ENCODE measurements around the gene MYG1. TPM values are rescaled to one million over a fixed set of nuclear protein-coding genes. Genes with fewer than 3 reads are reported as not detected.

MYG1 gene
- total RNA-seq, 4 donors from 2014 or later, result 41.6 to 63.0 (median 46.2) TPM

DNA sequence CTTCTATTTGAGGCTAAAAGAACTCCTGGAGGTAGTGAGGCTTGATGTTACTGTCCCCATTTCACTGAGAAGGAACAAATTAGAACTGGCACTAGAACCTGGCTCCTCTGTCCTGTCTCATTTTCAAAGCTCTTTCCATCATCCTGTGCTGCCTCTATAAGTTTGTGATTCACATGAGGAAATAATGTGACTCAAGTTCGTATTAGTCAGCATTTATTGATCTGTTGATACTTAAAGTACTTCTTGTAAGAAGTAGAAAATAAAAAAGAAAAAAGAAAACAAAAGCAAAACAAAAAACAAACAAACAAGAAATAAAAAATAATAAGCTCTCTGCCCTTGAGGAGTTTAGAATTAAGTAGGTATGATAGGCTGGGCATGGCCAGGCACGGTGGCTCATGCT lies 33.7 kb upstream of the MYG1 start:
- H3K4me1 ChIP-seq, result peaks cover 6 to 20% (median 17%) of the 10 kb centered on the region in 4 donors
- TF ChIP-seq, protein P1, sequence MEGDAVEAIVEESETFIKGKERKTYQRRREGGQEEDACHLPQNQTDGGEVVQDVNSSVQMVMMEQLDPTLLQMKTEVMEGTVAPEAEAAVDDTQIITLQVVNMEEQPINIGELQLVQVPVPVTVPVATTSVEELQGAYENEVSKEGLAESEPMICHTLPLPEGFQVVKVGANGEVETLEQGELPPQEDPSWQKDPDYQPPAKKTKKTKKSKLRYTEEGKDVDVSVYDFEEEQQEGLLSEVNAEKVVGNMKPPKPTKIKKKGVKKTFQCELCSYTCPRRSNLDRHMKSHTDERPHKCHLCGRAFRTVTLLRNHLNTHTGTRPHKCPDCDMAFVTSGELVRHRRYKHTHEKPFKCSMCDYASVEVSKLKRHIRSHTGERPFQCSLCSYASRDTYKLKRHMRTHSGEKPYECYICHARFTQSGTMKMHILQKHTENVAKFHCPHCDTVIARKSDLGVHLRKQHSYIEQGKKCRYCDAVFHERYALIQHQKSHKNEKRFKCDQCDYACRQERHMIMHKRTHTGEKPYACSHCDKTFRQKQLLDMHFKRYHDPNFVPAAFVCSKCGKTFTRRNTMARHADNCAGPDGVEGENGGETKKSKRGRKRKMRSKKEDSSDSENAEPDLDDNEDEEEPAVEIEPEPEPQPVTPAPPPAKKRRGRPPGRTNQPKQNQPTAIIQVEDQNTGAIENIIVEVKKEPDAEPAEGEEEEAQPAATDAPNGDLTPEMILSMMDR (IDR thresholded peaks at IDR 0.05), result no peak
- no peak for TF ChIP-seq POLR2AphosphoS5 (IDR thresholded peaks at IDR 0.05)
- no peak for TF ChIP-seq POLR2A (IDR thresholded peaks at IDR 0.05; ENCODE audit: low read depth)
- no peak for TF ChIP-seq EP300 (IDR thresholded peaks at IDR 0.05)
- H3K9me3 ChIP-seq, result no peaks in the 10 kb centered on the region
- no peaks in the 10 kb centered on the region for H3K27me3 ChIP-seq
- no peak overlapping the region for H3K27ac ChIP-seq (replicated peaks in 1 of 4)
- intact Hi-C loops (cut with DNase I), result no loop called here
- WGBS, result 82% methylated on average over 2 of the region's 2 CpGs
- no peaks in the 10 kb centered on the region for H3K36me3 ChIP-seq
- no peak overlapping the region for H3K4me3 ChIP-seq
- no peak for DNase-seq (ENCODE audit: extremely low spot score)

DNA sequence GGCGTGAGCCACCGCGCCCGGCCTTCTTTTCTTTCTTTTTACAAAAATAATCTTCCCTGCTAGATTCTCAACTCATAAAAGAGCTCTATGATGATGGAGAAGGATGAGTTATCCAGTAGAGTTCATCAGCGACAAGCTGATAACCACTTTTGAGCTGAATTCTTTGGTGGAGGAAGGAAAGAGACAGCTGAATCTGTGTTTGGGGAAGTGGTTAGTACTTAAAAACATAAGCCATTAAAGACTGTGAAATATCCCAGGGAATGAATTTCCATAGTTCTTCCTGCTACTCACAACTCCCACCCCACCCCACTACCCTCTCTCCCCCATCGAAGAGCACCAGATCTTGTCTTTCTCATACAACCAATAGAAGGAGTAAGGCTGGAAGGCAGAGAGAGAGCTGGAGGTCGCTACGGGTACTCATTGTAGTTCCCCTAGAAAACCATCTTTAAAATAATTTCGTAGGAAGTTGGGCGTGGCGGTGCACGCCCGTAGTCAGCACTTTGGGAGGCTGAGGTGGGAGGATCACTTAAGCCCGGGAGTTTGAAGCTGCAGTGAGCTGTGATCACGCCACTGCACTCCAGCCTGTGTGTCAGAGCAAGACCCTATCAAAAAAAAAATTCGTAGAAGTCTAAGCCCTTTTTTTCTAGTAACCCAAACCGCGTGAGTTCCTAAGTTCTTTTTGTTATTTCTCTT lies 32.0 kb upstream of the MYG1 start:
- Histone ChIP-seq H3K36me3 (no peaks in the 10 kb centered on the region), H3K27ac (replicated peaks in 1 of 4) (peak overlapping the region; percentile 11 to 65 (median 50)), H3K4me3 (peak overlapping the region; percentile 58 to 71 (median 64)), H3K27me3 (no peaks in the 10 kb centered on the region), H3K9me3 (no peaks in the 10 kb centered on the region), H3K4me1 (peaks cover 6 to 20% (median 17%) of the 10 kb centered on the region in 4 donors)
- TF ChIP-seq POLR2AphosphoS5 (IDR thresholded peaks at IDR 0.05) (no peak), POLR2A (IDR thresholded peaks at IDR 0.05; ENCODE audit: low read depth) (no peak), EP300 (IDR thresholded peaks at IDR 0.05) (no peak)
- TF ChIP-seq, protein P1 (IDR thresholded peaks at IDR 0.05), result no peak
- no peak for DNase-seq (ENCODE audit: extremely low spot score)
- WGBS, result 56% methylated on average over 18 of the region's 18 CpGs
- intact Hi-C loops (cut with DNase I), result no loop called here

GRCh38 chr12:53267999-53268629 lies 31.4 kb upstream of the MYG1 start, which contains the start of gene ESPL1:
ESPL1 (plus strand) TSS chr12:53268299; CDS start chr12:53268767, 468 bp downstream.
- H3K4me3 ChIP-seq, result peak within 1 kb of the TSS; percentile 58 to 71 (median 64)
- H3K27ac ChIP-seq (replicated peaks in 1 of 4), result peak within 1 kb of the TSS; percentile 11 to 65 (median 50)
- intact Hi-C loops (cut with DNase I), result no loop called here
- H3K4me1 ChIP-seq, result peaks cover 6 to 20% (median 17%) of the 10 kb centered on the region in 4 donors
- DNase-seq (ENCODE audit: extremely low spot score), result peak; percentile 93
- H3K9me3 ChIP-seq, result no peaks in the 10 kb centered on the region
- no peaks in the 10 kb centered on the region for H3K36me3 ChIP-seq
- H3K27me3 ChIP-seq, result no peaks in the 10 kb centered on the region
- TF ChIP-seq, protein P1 (IDR thresholded peaks at IDR 0.05), result peak; percentile 15 to 42 (median 38)
- TF ChIP-seq EP300 (IDR thresholded peaks at IDR 0.05), result no peak
- no peak for TF ChIP-seq POLR2A (IDR thresholded peaks at IDR 0.05; ENCODE audit: low read depth)
- TF ChIP-seq POLR2AphosphoS5 (IDR thresholded peaks at IDR 0.05), result peak; percentile 49 to 76
- WGBS, result under 1% methylated on average over 48 of the region's 58 CpGs

DNA sequence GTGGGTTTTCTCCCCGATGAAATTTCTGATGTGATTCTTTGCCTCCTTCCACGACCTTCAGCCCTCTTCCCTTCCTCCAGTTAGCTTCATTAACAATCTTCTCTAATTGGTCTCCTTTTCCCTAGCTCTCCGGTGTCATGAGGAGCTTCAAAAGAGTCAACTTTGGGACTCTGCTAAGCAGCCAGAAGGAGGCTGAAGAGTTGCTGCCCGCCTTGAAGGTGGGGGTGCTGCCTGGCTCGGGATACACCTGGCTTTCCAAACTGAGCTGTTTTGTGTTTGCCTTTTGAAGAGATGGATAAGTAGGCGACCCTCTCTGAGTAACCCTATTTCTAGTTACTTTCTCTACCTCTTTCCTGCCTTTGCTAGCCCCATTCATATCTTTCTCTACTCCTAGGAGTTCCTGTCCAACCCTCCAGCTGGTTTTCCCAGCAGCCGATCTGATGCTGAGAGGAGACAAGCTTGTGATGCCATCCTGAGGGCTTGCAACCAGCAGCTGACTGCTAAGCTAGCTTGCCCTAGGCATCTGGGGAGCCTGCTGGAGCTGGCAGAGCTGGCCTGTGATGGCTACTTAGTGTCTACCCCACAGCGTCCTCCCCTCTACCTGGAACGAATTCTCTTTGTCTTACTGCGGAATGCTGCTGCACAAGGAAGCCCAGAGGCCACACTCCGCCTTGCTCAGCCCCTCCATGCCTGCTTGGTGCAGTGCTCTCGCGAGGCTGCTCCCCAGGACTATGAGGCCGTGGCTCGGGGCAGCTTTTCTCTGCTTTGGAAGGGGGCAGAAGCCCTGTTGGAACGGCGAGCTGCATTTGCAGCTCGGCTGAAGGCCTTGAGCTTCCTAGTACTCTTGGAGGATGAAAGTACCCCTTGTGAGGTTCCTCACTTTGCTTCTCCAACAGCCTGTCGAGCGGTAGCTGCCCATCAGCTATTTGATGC lies 30.6 kb upstream of the MYG1 start:
- intact Hi-C loops (cut with DNase I), result no loop called here
- no peaks in the 10 kb centered on the region for H3K36me3 ChIP-seq
- DNase-seq (ENCODE audit: extremely low spot score), result no peak
- WGBS, result 62% methylated on average over 18 of the region's 20 CpGs
- no peaks in the 10 kb centered on the region for H3K9me3 ChIP-seq
- H3K27me3 ChIP-seq, result no peaks in the 10 kb centered on the region
- H3K4me1 ChIP-seq, result peaks cover 6 to 20% (median 17%) of the 10 kb centered on the region in 4 donors
- H3K27ac ChIP-seq (replicated peaks in 1 of 4), result peak overlapping the region in 2 of 4 donors; percentile 48 to 65
- TF ChIP-seq POLR2A (IDR thresholded peaks at IDR 0.05; ENCODE audit: low read depth) (no peak), EP300 (IDR thresholded peaks at IDR 0.05) (no peak), POLR2AphosphoS5 (IDR thresholded peaks at IDR 0.05) (no peak)
- TF ChIP-seq, protein P1 (IDR thresholded peaks at IDR 0.05), result no peak
- H3K4me3 ChIP-seq, result peak overlapping the region; percentile 58 to 71 (median 64)
